ENCODE measurements around the gene CAMTA1. TPM values are rescaled to one million over a fixed set of nuclear protein-coding genes. Genes with fewer than 3 reads are reported as not detected.

The CAMTA1 gene
- total RNA-seq, 1 donor from 2014 or later = 160 TPM

- peaks cover 5% of the 10 kb centered on the region for H3K27me3 ChIP-seq (ENCODE audit: low read depth)
- intact Hi-C loops (cut with micrococcal nuclease) = no loop called here
- H3K4me3 ChIP-seq = no peak overlapping the region
- no peak overlapping the region for H3K27ac ChIP-seq (replicated peaks)
- no peak for TF ChIP-seq CTCF (IDR thresholded peaks at IDR 0.05; ENCODE audit: borderline replicate concordance)
- H3K36me3 ChIP-seq = no peaks in the 10 kb centered on the region
- H3K4me1 ChIP-seq = peaks cover 7% of the 10 kb centered on the region
- H3K9me3 ChIP-seq (replicated peaks) = no peaks in the 10 kb centered on the region
- no peak for DNase-seq
Measured at GRCh38 chr1:6909401-6909800, 124.1 kb downstream of the CAMTA1 start.

GRCh38 chr1:6909857-6910256, 124.6 kb downstream of the CAMTA1 start:
- H3K9me3 ChIP-seq (replicated peaks) = no peaks in the 10 kb centered on the region
- intact Hi-C loops (cut with micrococcal nuclease) = no loop called here
- H3K4me3 ChIP-seq = no peak overlapping the region
- no peak overlapping the region for H3K27ac ChIP-seq (replicated peaks)
- H3K4me1 ChIP-seq = peaks cover 7% of the 10 kb centered on the region
- H3K36me3 ChIP-seq = no peaks in the 10 kb centered on the region
- DNase-seq = no peak
- H3K27me3 ChIP-seq (ENCODE audit: low read depth) = peaks cover 10% of the 10 kb centered on the region
- no peak for TF ChIP-seq CTCF (IDR thresholded peaks at IDR 0.05; ENCODE audit: borderline replicate concordance)

- H3K27ac ChIP-seq (replicated peaks) = no peak overlapping the region
- intact Hi-C loops (cut with micrococcal nuclease) = no loop called here
- DNase-seq = no peak
- H3K36me3 ChIP-seq = no peaks in the 10 kb centered on the region
- H3K4me1 ChIP-seq = peaks cover 7% of the 10 kb centered on the region
- TF ChIP-seq CTCF (IDR thresholded peaks at IDR 0.05; ENCODE audit: borderline replicate concordance) = no peak
- no peaks in the 10 kb centered on the region for H3K9me3 ChIP-seq (replicated peaks)
- no peak overlapping the region for H3K4me3 ChIP-seq
- peaks cover 18% of the 10 kb centered on the region for H3K27me3 ChIP-seq (ENCODE audit: low read depth)
Measured at GRCh38 chr1:6911021-6911941, 126.0 kb downstream of the CAMTA1 start.

- Histone ChIP-seq H3K9me3 (replicated peaks) (no peaks in the 10 kb centered on the region), H3K4me1 (peaks cover 7% of the 10 kb centered on the region), H3K27me3 (ENCODE audit: low read depth) (peaks cover 23% of the 10 kb centered on the region), H3K4me3 (no peak overlapping the region), H3K36me3 (no peaks in the 10 kb centered on the region), H3K27ac (replicated peaks) (no peak overlapping the region)
- no peak for DNase-seq
- TF ChIP-seq CTCF (IDR thresholded peaks at IDR 0.05; ENCODE audit: borderline replicate concordance) = no peak
- intact Hi-C loops (cut with micrococcal nuclease) = no loop called here
Measured at GRCh38 chr1:6911974-6912373, 126.7 kb downstream of the CAMTA1 start.

GRCh38 chr1:6912518-6912917, 127.3 kb downstream of the CAMTA1 start:
- Histone ChIP-seq H3K9me3 (replicated peaks) (no peaks in the 10 kb centered on the region), H3K27ac (replicated peaks) (no peak overlapping the region), H3K4me1 (peaks cover 7% of the 10 kb centered on the region), H3K4me3 (no peak overlapping the region), H3K27me3 (ENCODE audit: low read depth) (peaks cover 28% of the 10 kb centered on the region), H3K36me3 (no peaks in the 10 kb centered on the region)
- no peak for TF ChIP-seq CTCF (IDR thresholded peaks at IDR 0.05; ENCODE audit: borderline replicate concordance)
- no peak for DNase-seq
- intact Hi-C loops (cut with micrococcal nuclease) = no loop called here

All from left ventricle myocardium inferior (tissue), 1 donor.